HG03575 (cell line): ENCODE data around the gene U2AF2.

Source experiments
- ATAC-seq: cut with Tn5 transposase; IDR thresholded peaks from one replicate; pipeline ENCODE4 v1.9.1; 2021; ENCODE audit not compliant: unreplicated experiment, insufficient number of reproducible peaks, low FRiP score; ENCODE audit errors: extremely low read depth

The U2AF2 gene

GRCh38 chr19:55652311-55653128, 2.3 kb upstream of the U2AF2 start:
- no peak for ATAC-seq

- peak; percentile 28 for ATAC-seq
These were observed 1.0 kb upstream of the U2AF2 start for GRCh38 chr19:55653651-55654322.

- peak; percentile 20 for ATAC-seq
These were observed 440 bp upstream of the U2AF2 start for GRCh38 chr19:55654323-55654867.

DNA sequence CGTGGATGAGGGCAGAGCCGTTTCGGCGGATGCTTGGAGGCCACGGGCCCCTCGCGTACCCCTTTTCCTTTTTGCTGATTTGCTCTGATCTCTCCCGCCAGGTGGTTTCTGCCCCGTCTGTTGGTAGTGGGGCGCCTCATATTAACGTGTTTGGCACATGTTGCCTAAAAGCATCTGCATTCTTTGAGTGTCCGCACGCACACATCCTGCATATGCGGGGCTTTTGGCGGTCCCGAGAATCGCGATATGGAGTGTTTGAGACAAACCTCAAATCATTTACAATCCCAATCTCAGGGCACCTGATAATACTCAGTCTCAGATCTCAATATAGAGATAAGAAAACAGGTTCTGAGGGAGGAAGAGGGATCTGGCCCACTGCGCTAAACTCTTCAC, 809 bp downstream of the U2AF2 start:
- ATAC-seq, result no peak

DNA sequence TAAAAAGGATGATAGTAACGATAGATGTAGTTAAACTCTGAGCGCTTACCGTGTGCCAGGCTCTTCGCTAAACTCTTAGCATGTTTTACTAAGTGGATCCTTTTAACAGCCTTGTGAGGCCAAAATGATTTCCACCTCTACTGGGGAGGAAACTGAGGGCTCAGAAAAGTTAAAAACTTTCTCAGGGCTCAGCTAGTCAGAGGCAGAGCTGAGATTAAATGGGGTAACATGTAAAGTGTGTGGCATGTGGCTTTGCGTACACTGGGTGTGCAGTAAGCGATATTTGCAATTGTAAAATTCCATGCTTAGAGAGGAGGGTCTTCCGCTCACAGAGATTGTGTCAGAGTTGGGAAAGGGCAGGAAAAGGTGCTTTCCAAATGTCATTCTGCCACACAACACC, 1.7 kb downstream of the U2AF2 start:
- no peak for ATAC-seq

DNA sequence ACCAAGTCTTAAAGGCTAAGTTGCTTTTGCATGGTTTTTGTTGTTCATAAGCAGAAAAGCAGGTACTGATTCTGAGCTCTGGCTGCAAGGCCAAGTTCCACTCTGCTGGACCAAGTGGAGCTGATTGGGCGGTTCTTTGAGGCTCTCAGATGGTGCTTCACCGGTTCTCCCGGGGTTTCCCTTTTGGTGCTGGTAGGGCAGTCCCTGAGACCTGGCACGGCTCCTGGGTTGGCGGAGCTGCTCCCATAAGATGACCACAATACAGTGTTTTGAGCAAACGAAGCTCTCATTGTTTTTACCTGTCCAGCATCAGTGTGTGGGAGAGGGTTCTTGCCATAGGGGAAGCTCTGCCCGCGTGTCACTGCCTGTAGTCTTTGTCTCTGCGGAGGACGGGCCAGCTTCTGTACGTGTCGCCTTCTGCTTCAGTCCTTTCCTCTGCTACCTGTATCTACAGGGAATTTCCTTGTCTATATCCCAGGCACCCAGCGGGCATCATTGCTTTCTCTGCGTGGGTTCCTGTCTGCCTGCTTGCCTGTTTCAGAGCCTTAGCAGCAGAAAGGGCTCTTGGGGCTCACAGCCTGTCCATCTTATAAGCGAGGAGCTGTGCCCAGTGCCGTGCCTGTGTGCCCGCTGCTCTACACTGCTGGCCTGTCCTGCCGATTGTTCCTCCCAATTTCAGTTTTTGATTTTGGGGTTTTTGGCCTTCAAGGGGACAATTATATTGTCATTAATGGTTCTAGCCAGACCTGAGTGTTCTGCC, 2.3 kb downstream of the U2AF2 start:
- no peak for ATAC-seq

GRCh38 chr19:55658846-55659459, 4.1 kb downstream of the U2AF2 start:
- ATAC-seq, result no peak

DNA sequence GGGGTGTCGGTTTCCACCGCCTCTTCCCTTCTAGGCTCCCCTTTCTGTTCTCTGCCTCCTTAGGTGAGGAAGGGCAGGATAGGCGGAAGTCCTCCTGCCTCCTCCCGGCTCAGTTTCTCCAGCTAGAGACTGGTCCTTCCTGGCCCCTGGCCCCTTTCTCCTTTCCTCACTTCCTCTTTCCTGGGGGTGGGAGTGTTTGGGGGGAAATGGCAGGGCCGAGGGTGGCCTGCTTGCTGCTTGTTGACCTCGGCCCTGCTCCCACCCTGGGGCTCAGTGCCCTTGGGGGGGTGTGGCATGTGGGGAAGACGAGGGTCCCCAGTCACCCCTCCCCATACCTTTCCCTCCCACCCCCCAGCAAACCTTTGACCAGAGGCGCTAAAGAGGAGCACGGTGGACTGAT, 5.0 kb downstream of the U2AF2 start:
- ATAC-seq, result no peak

GRCh38 chr19:55660404-55660803, 5.6 kb downstream of the U2AF2 start:
- no peak for ATAC-seq

- no peak for ATAC-seq
These were observed 6.2 kb downstream of the U2AF2 start for GRCh38 chr19:55660991-55661390.

- no peak for ATAC-seq
These were observed 7.0 kb downstream of the U2AF2 start for GRCh38 chr19:55661826-55662225.

DNA sequence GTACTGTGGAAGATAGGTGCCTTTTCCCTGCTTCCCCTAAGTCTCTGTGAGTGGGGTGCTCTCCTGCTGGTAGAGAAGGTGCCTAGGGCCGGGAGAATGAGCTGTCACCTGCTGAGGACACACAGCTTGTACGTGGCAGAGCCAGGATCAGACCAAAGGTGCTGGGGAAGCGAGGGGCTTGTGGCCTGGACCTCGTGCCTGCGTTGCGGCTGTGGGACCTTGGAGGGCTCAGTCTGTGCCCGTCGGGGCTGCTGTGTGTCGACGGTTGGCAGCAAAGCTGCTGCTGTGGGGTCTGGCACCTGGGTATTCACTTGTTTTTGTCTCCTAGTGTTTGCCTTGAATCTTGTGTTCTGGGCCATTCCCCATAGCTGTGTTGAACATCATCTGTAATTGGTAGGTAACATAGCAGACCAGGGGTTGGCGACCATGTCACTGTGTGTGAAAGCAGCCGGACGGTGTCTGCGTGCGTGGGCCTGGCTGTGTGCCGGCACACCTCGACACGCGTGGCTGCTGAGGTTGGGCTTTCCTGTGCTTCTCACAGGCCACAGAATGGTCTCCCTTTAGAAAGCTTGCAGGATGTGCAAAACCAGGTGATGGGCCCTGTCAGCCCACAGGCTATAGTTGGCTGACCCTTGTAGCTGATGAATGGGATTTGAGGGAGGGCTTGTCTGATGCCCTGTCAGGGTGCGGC, 9.2 kb downstream of the U2AF2 start:
- ATAC-seq, result no peak

GRCh38 chr19:55666343-55667005, 11.6 kb downstream of the U2AF2 start:
- no peak for ATAC-seq

GRCh38 chr19:55667006-55667381, 12.2 kb downstream of the U2AF2 start:
- no peak for ATAC-seq

- no peak for ATAC-seq
These were observed 12.7 kb downstream of the U2AF2 start for GRCh38 chr19:55667511-55667910.

GRCh38 chr19:55667958-55668357, 13.1 kb downstream of the U2AF2 start:
- ATAC-seq, result no peak

- ATAC-seq, result no peak
These were observed 13.9 kb downstream of the U2AF2 start for GRCh38 chr19:55668603-55669348.
